ENCODE data around the gene AP2B1.
A peak's percentile ranks its signal among the peaks of the same experiment; 100 is the strongest.

AP2B1 gene

DNA sequence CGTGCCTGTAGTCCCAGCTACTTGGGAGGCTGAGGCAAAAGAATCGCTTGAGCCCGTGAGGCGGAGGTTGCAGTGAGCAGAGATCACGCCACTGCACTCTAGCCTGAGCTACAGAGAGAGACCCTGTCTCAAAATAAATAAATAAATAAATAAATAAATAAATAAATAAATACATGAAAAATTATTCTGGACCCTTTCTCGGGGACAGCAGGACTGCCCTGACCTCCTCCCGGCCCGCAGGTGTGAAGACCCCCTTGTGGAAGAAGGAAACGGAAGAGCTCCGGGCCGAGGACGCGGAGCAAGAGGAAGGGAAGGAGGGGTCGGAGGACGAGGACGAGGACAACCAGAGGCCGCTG, 176.6 kb downstream of the AP2B1 start:
- WGBS, 2 experiments, result 39 to 40% methylated on average over 17 of the region's 17 CpGs
- Histone ChIP-seq H3K36me3 (ENCODE audit: control insufficient read depth, insufficient read depth, low read length) (no peaks in the 10 kb centered on the region), H3K4me3 (ENCODE audit: insufficient read depth, low read depth, low read length) (no peak overlapping the region), H3K4me1 (ENCODE audit: control insufficient read depth, insufficient read depth, low read length) (peaks cover 21% of the 10 kb centered on the region), H3K9me3 (ENCODE audit: control insufficient read depth, low read length) (no peaks in the 10 kb centered on the region), H3K27ac (ENCODE audit: insufficient read depth, low read depth, low read length, poor library complexity, severe bottlenecking) (no peak overlapping the region), H3K27me3 (ENCODE audit: control insufficient read depth, insufficient read depth, low read length, poor library complexity, severe bottlenecking) (no peaks in the 10 kb centered on the region)

DNA sequence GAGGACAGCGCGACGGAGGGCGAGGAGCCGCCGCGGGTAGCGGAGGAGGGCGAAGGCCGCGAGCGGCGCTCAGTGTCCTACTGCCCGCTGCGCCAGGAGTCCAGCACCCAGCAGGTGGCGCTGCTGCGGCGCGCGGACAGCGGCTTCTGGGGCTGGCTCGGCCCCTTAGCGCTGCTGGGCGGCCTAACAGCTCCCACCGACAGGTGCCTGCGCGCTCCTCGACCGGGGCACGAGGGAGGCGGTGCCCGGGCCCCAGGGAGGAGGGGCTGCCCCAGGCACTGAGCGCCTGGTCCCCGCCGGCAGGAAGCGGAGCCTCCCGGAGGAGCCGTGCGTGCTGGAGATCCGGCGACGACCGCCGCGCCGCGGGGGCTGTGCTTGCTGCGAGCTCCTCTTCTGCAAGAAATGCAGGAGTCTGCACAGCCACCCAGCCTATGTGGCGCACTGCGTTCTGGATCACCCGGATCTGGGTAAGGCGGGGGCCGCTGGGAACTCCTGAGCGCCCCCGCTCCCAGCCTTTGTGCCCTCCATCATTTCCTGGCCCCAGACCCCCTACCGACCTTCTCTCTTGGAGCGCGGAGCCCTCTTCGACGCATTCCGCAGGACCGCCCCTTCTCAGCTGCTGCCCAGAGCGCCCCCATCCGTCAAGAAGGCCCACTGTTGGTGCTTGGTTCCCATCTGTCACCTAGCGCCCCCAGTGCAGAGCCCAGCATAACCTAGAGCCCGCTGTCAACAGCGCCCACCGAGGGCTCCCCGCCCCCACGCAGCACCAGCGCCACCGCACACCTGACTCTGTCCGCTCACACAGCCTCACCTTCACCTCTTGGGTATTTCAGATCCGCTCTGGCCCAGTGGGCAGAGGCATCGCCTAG, 177.2 kb downstream of the AP2B1 start:
- Histone ChIP-seq H3K4me3 (ENCODE audit: insufficient read depth, low read depth, low read length) (peak overlapping the region; percentile 34), H3K27me3 (ENCODE audit: control insufficient read depth, insufficient read depth, low read length, poor library complexity, severe bottlenecking) (no peaks in the 10 kb centered on the region), H3K27ac (ENCODE audit: insufficient read depth, low read depth, low read length, poor library complexity, severe bottlenecking) (peak overlapping the region; percentile 5), H3K4me1 (ENCODE audit: control insufficient read depth, insufficient read depth, low read length) (peaks cover 21% of the 10 kb centered on the region), H3K9me3 (ENCODE audit: control insufficient read depth, low read length) (no peaks in the 10 kb centered on the region), H3K36me3 (ENCODE audit: control insufficient read depth, insufficient read depth, low read length) (no peaks in the 10 kb centered on the region)
- 8% methylated on average over 75 of the region's 75 CpGs for WGBS, 2 experiments

DNA sequence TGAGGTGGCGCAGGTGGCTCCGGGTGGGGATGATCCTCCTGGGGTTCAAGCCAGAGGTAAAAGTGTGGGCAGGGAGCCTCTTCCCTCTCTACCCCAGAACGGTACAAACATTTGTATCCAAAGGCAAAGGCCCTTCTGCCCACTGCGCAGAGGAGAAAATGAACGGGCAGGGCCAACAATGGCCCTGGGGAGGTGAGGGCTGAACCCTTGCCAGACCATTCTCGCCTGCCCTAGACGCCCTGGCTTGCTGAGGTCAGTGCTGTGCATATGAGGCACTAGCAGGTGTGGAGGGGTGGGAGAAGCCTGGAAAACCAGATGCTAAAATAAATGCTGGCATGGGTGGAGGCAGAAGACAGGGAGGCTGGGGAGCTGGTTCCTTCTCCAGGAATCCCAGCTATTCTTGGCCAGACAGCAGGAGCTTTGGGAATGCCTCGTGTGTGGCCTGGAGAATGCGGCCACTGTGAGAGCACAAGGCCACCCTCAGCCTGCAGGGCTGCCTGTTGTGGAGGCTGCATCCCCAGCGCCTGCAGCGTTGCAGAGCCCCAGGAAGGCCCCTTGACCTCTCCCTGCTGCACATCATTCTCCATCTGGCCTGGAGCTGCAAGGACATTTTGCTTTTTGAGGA, 178.1 kb downstream of the AP2B1 start:
- Histone ChIP-seq H3K4me3 (ENCODE audit: insufficient read depth, low read depth, low read length) (no peak overlapping the region), H3K9me3 (ENCODE audit: control insufficient read depth, low read length) (no peaks in the 10 kb centered on the region), H3K36me3 (ENCODE audit: control insufficient read depth, insufficient read depth, low read length) (no peaks in the 10 kb centered on the region), H3K27me3 (ENCODE audit: control insufficient read depth, insufficient read depth, low read length, poor library complexity, severe bottlenecking) (no peaks in the 10 kb centered on the region), H3K27ac (ENCODE audit: insufficient read depth, low read depth, low read length, poor library complexity, severe bottlenecking) (peak overlapping the region; percentile 78), H3K4me1 (ENCODE audit: control insufficient read depth, insufficient read depth, low read length) (peaks cover 21% of the 10 kb centered on the region)
- WGBS, 2 experiments, result 79 to 84% methylated on average over 11 of the region's 11 CpGs

DNA sequence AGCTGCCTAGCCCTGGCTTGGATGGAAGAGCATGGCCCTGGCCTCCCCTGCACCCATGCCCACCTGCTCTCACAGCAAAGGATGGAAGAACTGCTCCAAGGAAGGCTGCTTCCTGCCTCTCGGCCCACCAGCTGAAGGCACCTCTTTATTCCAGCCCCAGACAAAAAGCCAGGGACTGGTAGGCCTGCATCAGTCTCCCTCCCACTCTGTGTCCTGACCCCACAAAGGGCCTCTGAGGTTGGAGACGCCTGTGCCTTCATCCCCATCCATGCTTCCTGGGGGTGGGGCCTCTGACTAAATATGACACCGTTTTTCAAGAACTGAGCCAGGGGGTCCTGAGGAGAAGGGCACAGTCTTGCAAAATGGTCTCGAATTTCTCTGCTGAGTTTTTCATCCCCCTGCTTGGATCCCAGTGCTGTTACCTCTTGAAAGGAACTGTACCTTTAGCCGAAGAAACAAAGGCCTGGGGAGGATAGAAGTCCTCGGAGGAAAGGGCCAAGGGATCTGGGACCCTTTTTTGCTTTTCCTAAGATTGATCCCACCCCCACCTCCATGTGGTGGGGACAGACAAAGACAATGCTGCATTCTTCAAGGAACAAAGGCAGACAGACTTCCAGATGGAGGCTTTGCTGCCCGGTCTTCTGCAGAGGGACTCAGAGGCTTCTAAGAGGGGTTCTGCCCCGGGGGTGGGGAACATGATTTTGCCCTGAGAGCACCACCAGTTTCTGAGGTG, 178.8 kb downstream of the AP2B1 start:
- H3K9me3 ChIP-seq (ENCODE audit: control insufficient read depth, low read length), result no peaks in the 10 kb centered on the region
- H3K4me3 ChIP-seq (ENCODE audit: insufficient read depth, low read depth, low read length), result no peak overlapping the region
- H3K27me3 ChIP-seq (ENCODE audit: control insufficient read depth, insufficient read depth, low read length, poor library complexity, severe bottlenecking), result no peaks in the 10 kb centered on the region
- H3K27ac ChIP-seq (ENCODE audit: insufficient read depth, low read depth, low read length, poor library complexity, severe bottlenecking), result peak overlapping the region; percentile 78
- no peaks in the 10 kb centered on the region for H3K36me3 ChIP-seq (ENCODE audit: control insufficient read depth, insufficient read depth, low read length)
- H3K4me1 ChIP-seq (ENCODE audit: control insufficient read depth, insufficient read depth, low read length), result peaks cover 21% of the 10 kb centered on the region
- 45 to 48% methylated on average over 8 of the region's 8 CpGs for WGBS, 2 experiments

DNA sequence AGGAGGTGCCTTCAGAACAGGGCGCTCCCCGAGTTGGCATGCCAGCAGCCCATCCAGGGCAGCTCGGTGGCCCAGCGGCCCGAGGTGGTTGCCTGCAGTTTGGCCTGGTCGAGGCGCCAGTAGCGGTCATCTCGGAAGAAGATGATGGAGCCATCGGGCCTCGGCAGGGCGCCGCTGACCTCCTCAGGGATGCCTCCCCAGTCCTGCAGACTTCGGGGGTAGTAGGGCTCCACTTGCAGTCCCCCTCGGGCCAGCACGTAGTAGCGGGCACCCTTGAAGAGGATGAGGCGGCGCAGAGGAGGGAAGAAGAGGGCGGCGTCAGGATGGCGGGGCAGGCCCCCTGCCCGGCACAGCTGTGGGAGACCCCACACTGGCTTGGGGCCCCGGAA, 179.4 kb downstream of the AP2B1 start:
- peak overlapping the region; percentile 78 for H3K27ac ChIP-seq (ENCODE audit: insufficient read depth, low read depth, low read length, poor library complexity, severe bottlenecking)

DNA sequence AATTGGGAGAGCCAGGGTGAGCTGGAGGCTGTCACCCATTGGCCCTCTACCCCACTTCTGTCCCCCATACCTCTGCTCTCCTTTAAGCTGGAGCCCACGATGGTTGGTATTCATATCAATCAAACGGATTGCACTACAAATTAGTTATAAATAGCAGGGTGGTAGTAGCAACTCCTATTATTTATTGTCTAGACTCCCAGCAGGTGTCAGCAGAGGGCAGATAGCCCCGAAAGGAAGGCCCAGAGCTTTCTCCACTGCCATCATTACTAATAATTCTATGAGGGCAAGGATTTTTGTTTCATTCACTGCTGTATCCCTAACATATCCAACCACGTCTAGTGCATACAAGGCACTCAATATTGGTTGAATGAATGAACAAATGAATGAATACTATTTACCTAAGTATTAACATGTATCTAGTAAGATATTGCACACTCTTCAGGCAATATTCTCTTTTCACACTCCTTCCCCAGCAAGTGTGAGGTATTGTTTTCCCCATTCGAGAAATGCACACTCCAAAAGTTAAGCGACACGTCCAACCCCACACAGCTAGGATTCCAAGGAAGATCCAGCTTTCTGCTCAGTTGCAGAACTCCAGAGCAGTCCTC, 179.9 kb downstream of the AP2B1 start:
- no peaks in the 10 kb centered on the region for H3K27me3 ChIP-seq (ENCODE audit: control insufficient read depth, insufficient read depth, low read length, poor library complexity, severe bottlenecking)
- 90 to 92% methylated on average over 5 to 7 of the region's 7 CpGs for WGBS, 2 experiments
- H3K36me3 ChIP-seq (ENCODE audit: control insufficient read depth, insufficient read depth, low read length), result no peaks in the 10 kb centered on the region
- H3K4me1 ChIP-seq (ENCODE audit: control insufficient read depth, insufficient read depth, low read length), result peaks cover 25% of the 10 kb centered on the region
- H3K9me3 ChIP-seq (ENCODE audit: control insufficient read depth, low read length), result no peaks in the 10 kb centered on the region
- H3K4me3 ChIP-seq (ENCODE audit: insufficient read depth, low read depth, low read length), result no peak overlapping the region
- no peak overlapping the region for H3K27ac ChIP-seq (ENCODE audit: insufficient read depth, low read depth, low read length, poor library complexity, severe bottlenecking)

More for the DNA sequence above, 179.4 kb downstream of the AP2B1 start:
- 94 to 96% methylated on average over 24 of the region's 24 CpGs for WGBS, 2 experiments
- no peaks in the 10 kb centered on the region for H3K9me3 ChIP-seq (ENCODE audit: control insufficient read depth, low read length)
- H3K36me3 ChIP-seq (ENCODE audit: control insufficient read depth, insufficient read depth, low read length), result no peaks in the 10 kb centered on the region
- no peaks in the 10 kb centered on the region for H3K27me3 ChIP-seq (ENCODE audit: control insufficient read depth, insufficient read depth, low read length, poor library complexity, severe bottlenecking)
- no peak overlapping the region for H3K4me3 ChIP-seq (ENCODE audit: insufficient read depth, low read depth, low read length)
- peaks cover 21% of the 10 kb centered on the region for H3K4me1 ChIP-seq (ENCODE audit: control insufficient read depth, insufficient read depth, low read length)

DNA sequence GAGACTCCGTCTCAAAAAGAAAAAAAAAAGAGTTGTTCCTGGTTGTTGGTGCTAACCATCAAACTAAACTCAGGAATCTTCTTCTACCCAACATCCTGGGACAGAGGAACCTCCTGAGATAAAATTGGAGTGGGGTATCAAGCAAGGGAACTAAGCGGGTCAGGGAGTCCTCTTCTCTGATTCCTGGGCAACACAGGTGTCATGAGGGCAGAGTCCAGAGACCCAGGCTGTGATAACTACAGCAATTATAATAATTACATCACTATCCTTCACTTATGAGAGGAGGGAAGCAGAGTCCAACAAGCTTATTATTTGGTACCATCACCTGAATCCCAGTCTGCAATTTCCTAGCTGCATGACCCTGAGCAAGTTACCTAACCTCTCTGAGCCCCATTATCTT, 181.7 kb downstream of the AP2B1 start:
- H3K4me3 ChIP-seq (ENCODE audit: insufficient read depth, low read depth, low read length), result no peak overlapping the region
- H3K4me1 ChIP-seq (ENCODE audit: control insufficient read depth, insufficient read depth, low read length), result peaks cover 42% of the 10 kb centered on the region
- H3K36me3 ChIP-seq (ENCODE audit: control insufficient read depth, insufficient read depth, low read length), result no peaks in the 10 kb centered on the region
- H3K27me3 ChIP-seq (ENCODE audit: control insufficient read depth, insufficient read depth, low read length, poor library complexity, severe bottlenecking), result no peaks in the 10 kb centered on the region
- H3K27ac ChIP-seq (ENCODE audit: insufficient read depth, low read depth, low read length, poor library complexity, severe bottlenecking), result no peak overlapping the region
- no peaks in the 10 kb centered on the region for H3K9me3 ChIP-seq (ENCODE audit: control insufficient read depth, low read length)
- 92 to 100% methylated on average over 2 of the region's 2 CpGs for WGBS, 2 experiments

DNA sequence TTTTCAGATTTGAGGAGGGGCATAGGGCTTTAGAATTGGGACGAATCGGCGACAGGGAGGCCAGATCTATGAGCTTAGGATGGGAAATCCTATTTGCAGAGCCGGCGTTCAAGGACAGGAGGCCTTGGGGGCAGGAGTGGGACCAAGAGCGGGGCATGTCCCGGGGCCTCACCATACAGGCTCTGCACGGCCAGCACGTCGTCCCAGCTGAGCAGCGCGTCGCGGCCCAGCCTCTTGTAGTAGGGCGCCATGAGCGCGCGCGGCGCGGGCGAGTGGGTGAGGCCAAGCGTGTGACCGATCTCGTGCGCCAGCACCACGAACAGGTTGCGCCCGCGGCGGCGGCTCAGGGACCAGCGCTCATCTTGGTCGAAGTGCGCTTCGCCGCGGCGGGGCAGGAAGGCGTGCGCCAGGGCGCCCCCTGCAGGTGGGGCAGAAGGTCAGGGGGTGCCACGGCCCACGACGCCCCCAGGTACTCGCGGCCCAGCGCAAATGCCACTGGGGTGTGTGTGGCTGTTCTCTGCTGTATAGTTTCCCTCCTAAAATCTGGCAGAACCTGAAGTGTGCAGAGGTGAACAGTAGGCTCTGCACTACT, 182.9 kb downstream of the AP2B1 start:
- 96 to 97% methylated on average over 48 of the region's 48 CpGs for WGBS, 2 experiments
- no peaks in the 10 kb centered on the region for H3K36me3 ChIP-seq (ENCODE audit: control insufficient read depth, insufficient read depth, low read length)
- H3K27ac ChIP-seq (ENCODE audit: insufficient read depth, low read depth, low read length, poor library complexity, severe bottlenecking), result no peak overlapping the region
- no peaks in the 10 kb centered on the region for H3K27me3 ChIP-seq (ENCODE audit: control insufficient read depth, insufficient read depth, low read length, poor library complexity, severe bottlenecking)
- peaks cover 52% of the 10 kb centered on the region for H3K4me1 ChIP-seq (ENCODE audit: control insufficient read depth, insufficient read depth, low read length)
- H3K4me3 ChIP-seq (ENCODE audit: insufficient read depth, low read depth, low read length), result no peak overlapping the region
- H3K9me3 ChIP-seq (ENCODE audit: control insufficient read depth, low read length), result no peaks in the 10 kb centered on the region

DNA sequence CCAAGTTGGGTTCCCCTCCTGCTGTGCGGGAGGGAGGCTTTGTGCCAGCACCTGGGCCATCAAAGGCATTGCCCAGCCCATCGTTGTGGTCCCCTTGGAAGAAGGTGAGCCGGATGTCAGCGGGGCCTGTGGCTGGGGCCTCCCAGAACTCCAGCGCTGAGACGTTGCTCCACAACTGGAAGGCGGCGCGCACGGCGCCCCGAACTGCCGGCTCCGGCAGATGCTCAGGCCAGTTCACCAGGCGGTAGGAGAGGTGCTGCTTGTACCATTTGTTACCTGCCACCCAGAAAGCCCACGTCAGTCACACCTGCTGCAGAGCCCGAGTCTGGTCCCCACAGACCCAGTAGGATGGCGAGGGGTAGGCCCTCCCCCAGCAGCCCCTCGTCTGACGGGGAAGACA, 186.0 kb downstream of the AP2B1 start:
- Histone ChIP-seq H3K27ac (ENCODE audit: insufficient read depth, low read depth, low read length, poor library complexity, severe bottlenecking) (no peak overlapping the region), H3K4me1 (ENCODE audit: control insufficient read depth, insufficient read depth, low read length) (peaks cover 37% of the 10 kb centered on the region), H3K36me3 (ENCODE audit: control insufficient read depth, insufficient read depth, low read length) (no peaks in the 10 kb centered on the region), H3K27me3 (ENCODE audit: control insufficient read depth, insufficient read depth, low read length, poor library complexity, severe bottlenecking) (no peaks in the 10 kb centered on the region), H3K9me3 (ENCODE audit: control insufficient read depth, low read length) (no peaks in the 10 kb centered on the region), H3K4me3 (ENCODE audit: insufficient read depth, low read depth, low read length) (no peak overlapping the region)
- 93 to 94% methylated on average over 20 of the region's 20 CpGs for WGBS, 2 experiments
